ENCODE results near the gene NUDT16L1. TPM values are rescaled to one million over a fixed set of nuclear protein-coding genes. Genes with fewer than 3 reads are reported as not detected.

The NUDT16L1 gene
- total and polyA plus RNA-seq, 5 donors from 2014 or later: 43.7 to 110 (median 88.0) TPM

- peak overlapping the region in 2 of 3 donors; percentile 55 to 71 for H3K27ac Mint-ChIP-seq
- no peak for DNase-seq
- peaks cover 18% of the 10 kb centered on the region for H3K36me3 ChIP-seq (ENCODE audit: control insufficient read depth, insufficient read depth, low read length)
- H3K36me3 Mint-ChIP-seq: no peaks in the 10 kb centered on the region
- no peaks in the 10 kb centered on the region for H3K27me3 Mint-ChIP-seq
- peaks cover 31% of the 10 kb centered on the region for H3K4me1 ChIP-seq (ENCODE audit: control insufficient read depth, insufficient read depth, low read length, poor library complexity, severe bottlenecking)
- H3K27me3 ChIP-seq (ENCODE audit: control insufficient read depth, insufficient read depth, low read length): no peaks in the 10 kb centered on the region
- H3K4me3 ChIP-seq (ENCODE audit: low read depth, low read length): no peak overlapping the region
- peaks cover 0 to 46% (median 14%) of the 10 kb centered on the region in 4 donors for H3K4me1 Mint-ChIP-seq
- H3K9me3 Mint-ChIP-seq: no peaks in the 10 kb centered on the region
- H3K27ac ChIP-seq (ENCODE audit: insufficient read depth, low read length, poor library complexity, severe bottlenecking): peak overlapping the region; percentile 44
- ATAC-seq (ENCODE audit: low read depth in 2 of 2): no peak
- H3K9me3 ChIP-seq (ENCODE audit: control insufficient read depth in 2 of 2, low read length in 2 of 2): no peaks in the 10 kb centered on the region
- H3K4me3 Mint-ChIP-seq: peak overlapping the region in 3 of 4 donors; percentile 35 to 54 (median 35)
These were observed 33.7 kb upstream of the NUDT16L1 start for GRCh38 chr16:4659363-4660353.

GRCh38 chr16:4660454-4661007, 32.8 kb upstream of the NUDT16L1 start:
- ATAC-seq (ENCODE audit: low read depth in 2 of 2): peak; percentile 20 to 41
- peak overlapping the region; percentile 59 for H3K27ac ChIP-seq (ENCODE audit: insufficient read depth, low read length, poor library complexity, severe bottlenecking)
- peaks cover 40% of the 10 kb centered on the region for H3K4me1 ChIP-seq (ENCODE audit: control insufficient read depth, insufficient read depth, low read length, poor library complexity, severe bottlenecking)

DNA sequence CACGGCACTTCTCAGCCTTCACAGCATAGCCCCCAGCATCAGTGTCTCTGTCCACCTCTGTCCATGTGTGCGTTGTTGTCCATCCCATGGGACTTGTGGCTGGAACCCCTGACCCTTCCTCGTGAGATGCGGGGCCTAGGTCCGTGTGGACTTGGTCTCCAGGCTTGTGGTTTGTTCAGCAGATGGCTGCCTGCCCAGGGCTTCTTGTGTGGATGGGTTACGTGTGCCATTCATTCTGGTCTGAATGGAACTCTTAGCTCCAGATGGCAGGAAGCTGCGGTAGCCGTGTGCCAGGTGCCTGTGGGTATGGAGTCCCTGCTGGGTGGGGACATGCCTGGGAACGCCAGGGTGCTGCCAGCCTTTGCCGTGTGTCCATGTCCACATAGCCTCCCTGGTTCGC, 31.7 kb upstream of the NUDT16L1 start:
- Mint-ChIP-seq H3K27me3 (no peaks in the 10 kb centered on the region), H3K4me1 (peaks cover 0 to 62% (median 18%) of the 10 kb centered on the region in 4 donors), H3K36me3 (no peaks in the 10 kb centered on the region), H3K4me3 (no peak overlapping the region), H3K9me3 (no peaks in the 10 kb centered on the region), H3K27ac (peak overlapping the region in 2 of 3 donors; percentile 66 to 71)
- Histone ChIP-seq H3K4me1 (ENCODE audit: control insufficient read depth, insufficient read depth, low read length, poor library complexity, severe bottlenecking) (peaks cover 44% of the 10 kb centered on the region), H3K27ac (ENCODE audit: insufficient read depth, low read length, poor library complexity, severe bottlenecking) (no peak overlapping the region), H3K4me3 (ENCODE audit: low read depth, low read length) (no peak overlapping the region), H3K27me3 (ENCODE audit: control insufficient read depth, insufficient read depth, low read length) (no peaks in the 10 kb centered on the region), H3K36me3 (ENCODE audit: control insufficient read depth, insufficient read depth, low read length) (peaks cover 11% of the 10 kb centered on the region), H3K9me3 (ENCODE audit: control insufficient read depth in 2 of 2, low read length in 2 of 2) (no peaks in the 10 kb centered on the region)
- ATAC-seq (ENCODE audit: low read depth in 2 of 2) (no peak), DNase-seq (no peak)

More at GRCh38 chr16:4660454-4661007, 32.8 kb upstream of the NUDT16L1 start:
- Histone ChIP-seq H3K36me3 (ENCODE audit: control insufficient read depth, insufficient read depth, low read length) (peaks cover 13% of the 10 kb centered on the region), H3K4me3 (ENCODE audit: low read depth, low read length) (no peak overlapping the region), H3K27me3 (ENCODE audit: control insufficient read depth, insufficient read depth, low read length) (no peaks in the 10 kb centered on the region), H3K9me3 (ENCODE audit: control insufficient read depth in 2 of 2, low read length in 2 of 2) (no peaks in the 10 kb centered on the region)
- H3K4me3 Mint-ChIP-seq: peak overlapping the region; percentile 35 to 48 (median 38)
- no peaks in the 10 kb centered on the region for H3K9me3 Mint-ChIP-seq
- DNase-seq: peak in 2 of 3 donors; percentile 53 to 67
- H3K27ac Mint-ChIP-seq: peak overlapping the region; percentile 36 to 71 (median 66)
- no peaks in the 10 kb centered on the region for H3K36me3 Mint-ChIP-seq
- no peaks in the 10 kb centered on the region for H3K27me3 Mint-ChIP-seq
- peaks cover 0 to 54% (median 18%) of the 10 kb centered on the region in 4 donors for H3K4me1 Mint-ChIP-seq

DNA sequence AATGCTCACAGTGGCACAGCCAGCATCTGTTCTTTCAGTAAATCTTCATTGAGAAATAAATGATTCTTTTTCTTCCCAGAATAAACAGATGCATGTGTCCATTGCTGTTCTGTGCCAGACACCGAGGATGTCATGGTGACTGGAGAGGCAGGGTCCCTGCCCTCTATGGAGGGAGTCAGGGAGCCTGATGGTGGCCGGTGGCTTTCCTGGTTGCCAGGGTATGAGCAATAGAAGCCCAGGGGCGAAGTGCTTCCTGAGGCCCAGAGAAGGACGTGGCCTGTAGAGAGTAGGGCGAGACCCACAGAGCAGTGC, 29.9 kb upstream of the NUDT16L1 start:
- H3K36me3 ChIP-seq (ENCODE audit: control insufficient read depth, insufficient read depth, low read length): peaks cover 16% of the 10 kb centered on the region
- Mint-ChIP-seq H3K4me1 (peaks cover 0 to 62% (median 18%) of the 10 kb centered on the region in 4 donors), H3K27me3 (no peaks in the 10 kb centered on the region), H3K36me3 (no peaks in the 10 kb centered on the region), H3K4me3 (peak overlapping the region in 3 of 4 donors; percentile 41 to 69 (median 44)), H3K27ac (peak overlapping the region in 2 of 3 donors; percentile 77 to 92), H3K9me3 (no peaks in the 10 kb centered on the region)
- no peaks in the 10 kb centered on the region for H3K9me3 ChIP-seq (ENCODE audit: control insufficient read depth in 2 of 2, low read length in 2 of 2)
- no peak overlapping the region for H3K27ac ChIP-seq (ENCODE audit: insufficient read depth, low read length, poor library complexity, severe bottlenecking)
- no peaks in the 10 kb centered on the region for H3K27me3 ChIP-seq (ENCODE audit: control insufficient read depth, insufficient read depth, low read length)
- DNase-seq (no peak), ATAC-seq (ENCODE audit: low read depth in 2 of 2) (no peak)
- no peak overlapping the region for H3K4me3 ChIP-seq (ENCODE audit: low read depth, low read length)
- H3K4me1 ChIP-seq (ENCODE audit: control insufficient read depth, insufficient read depth, low read length, poor library complexity, severe bottlenecking): peaks cover 44% of the 10 kb centered on the region

DNA sequence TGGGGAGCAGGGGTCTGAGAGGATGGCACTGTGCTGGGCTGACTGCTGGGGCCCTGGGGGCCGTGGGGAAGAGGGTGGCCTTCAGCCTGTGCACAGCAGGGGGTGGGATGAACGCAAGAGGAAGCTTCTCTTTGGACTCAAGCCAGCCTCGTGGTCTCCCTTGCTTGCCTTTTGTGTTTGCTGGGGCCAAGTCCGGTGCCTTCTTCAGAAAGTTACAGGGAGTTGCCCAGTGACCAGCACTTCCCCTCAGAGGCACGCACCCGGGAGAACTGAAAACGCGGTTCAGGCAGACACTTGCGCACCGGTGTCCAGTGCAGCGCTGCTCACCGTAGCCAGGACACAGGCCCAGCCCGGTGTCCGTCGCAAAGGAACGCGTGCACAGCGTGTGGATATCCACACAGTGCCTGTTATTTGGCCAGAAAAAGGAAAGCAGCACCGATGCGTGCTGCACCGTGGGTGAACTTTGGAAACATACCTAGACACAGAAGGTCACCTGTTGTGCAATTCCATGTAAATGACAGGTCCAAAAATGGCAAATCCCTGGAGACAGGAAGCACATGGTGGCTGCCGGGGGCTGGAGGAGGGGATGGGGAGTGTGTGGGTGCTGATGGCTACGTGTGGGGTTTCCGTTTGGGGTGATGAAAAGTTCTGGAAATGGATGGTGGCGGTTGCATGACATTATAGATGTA, 29.4 kb upstream of the NUDT16L1 start:
- no peak for ATAC-seq (ENCODE audit: low read depth in 2 of 2)
- H3K27me3 ChIP-seq (ENCODE audit: control insufficient read depth, insufficient read depth, low read length): no peaks in the 10 kb centered on the region
- no peak overlapping the region for H3K4me3 ChIP-seq (ENCODE audit: low read depth, low read length)

DNA sequence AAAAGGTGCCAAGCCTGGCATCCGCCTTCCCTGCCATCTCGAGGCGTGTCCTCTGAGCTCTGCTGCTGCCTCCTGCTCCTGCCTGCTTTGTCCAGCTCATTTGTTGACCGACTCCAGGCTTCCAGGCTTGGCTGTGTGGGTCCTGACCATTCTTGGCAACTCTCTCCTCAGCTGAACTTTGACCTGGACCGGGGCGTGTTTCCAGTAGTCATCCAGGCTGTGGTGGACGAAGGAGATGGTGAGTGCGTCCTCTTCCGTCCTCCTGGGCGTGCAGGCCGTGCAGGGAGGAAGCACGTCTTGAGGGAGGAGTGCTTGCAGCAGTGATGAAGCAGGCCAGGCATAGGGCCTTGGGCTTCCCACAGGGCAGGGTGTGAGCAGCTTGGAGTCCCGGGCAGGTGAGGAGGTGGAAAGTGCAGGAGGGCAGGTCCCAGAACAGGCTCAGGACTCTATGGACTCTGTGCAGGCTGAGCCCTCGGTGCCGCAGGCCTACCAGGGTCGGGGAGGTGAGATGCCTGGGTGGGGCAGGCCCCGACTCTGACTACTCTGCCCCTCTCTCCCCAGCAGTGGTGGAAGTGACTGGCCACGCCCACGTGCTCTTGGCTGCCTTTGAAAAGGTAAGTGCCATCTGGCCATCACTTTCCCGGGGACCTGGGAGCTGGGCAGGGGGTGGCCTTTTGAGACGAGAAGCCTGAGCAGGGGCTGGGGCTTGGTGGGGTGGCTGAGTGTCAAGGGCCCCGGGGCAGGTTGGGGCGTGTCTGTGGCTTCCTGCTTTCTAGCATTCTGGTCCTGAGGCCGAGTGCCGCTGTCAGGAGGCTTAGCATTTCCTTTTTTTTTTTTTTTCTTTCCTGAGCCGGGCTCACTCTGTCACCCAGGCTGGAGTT, 28.6 kb upstream of the NUDT16L1 start:
- H3K4me1 Mint-ChIP-seq: peaks cover 0 to 53% (median 18%) of the 10 kb centered on the region in 4 donors
- no peaks in the 10 kb centered on the region for H3K27me3 ChIP-seq (ENCODE audit: control insufficient read depth, insufficient read depth, low read length)
- H3K4me3 Mint-ChIP-seq: peak overlapping the region; percentile 66 to 82 (median 71)
- peak; percentile 78 to 83 for ATAC-seq (ENCODE audit: low read depth in 2 of 2)
- H3K9me3 Mint-ChIP-seq: no peaks in the 10 kb centered on the region
- H3K9me3 ChIP-seq (ENCODE audit: control insufficient read depth in 2 of 2, low read length in 2 of 2): no peaks in the 10 kb centered on the region
- peaks cover 29% of the 10 kb centered on the region for H3K36me3 ChIP-seq (ENCODE audit: control insufficient read depth, insufficient read depth, low read length)
- H3K27ac ChIP-seq (ENCODE audit: insufficient read depth, low read length, poor library complexity, severe bottlenecking): peak overlapping the region; percentile 70
- peaks cover 42% of the 10 kb centered on the region for H3K4me1 ChIP-seq (ENCODE audit: control insufficient read depth, insufficient read depth, low read length, poor library complexity, severe bottlenecking)
- peaks cover 4% of the 10 kb centered on the region for H3K36me3 Mint-ChIP-seq
- H3K27me3 Mint-ChIP-seq: no peaks in the 10 kb centered on the region
- H3K4me3 ChIP-seq (ENCODE audit: low read depth, low read length): no peak overlapping the region
- peak; percentile 19 to 83 (median 49) for DNase-seq
- peak overlapping the region; percentile 75 to 92 (median 90) for H3K27ac Mint-ChIP-seq

More for the DNA sequence above, 29.4 kb upstream of the NUDT16L1 start:
- no peak overlapping the region for H3K27ac ChIP-seq (ENCODE audit: insufficient read depth, low read length, poor library complexity, severe bottlenecking)
- Mint-ChIP-seq H3K36me3 (no peaks in the 10 kb centered on the region), H3K4me3 (peak overlapping the region in 3 of 4 donors; percentile 44 to 70 (median 66)), H3K4me1 (peaks cover 0 to 58% (median 18%) of the 10 kb centered on the region in 4 donors), H3K9me3 (no peaks in the 10 kb centered on the region), H3K27me3 (no peaks in the 10 kb centered on the region), H3K27ac (peak overlapping the region; percentile 75 to 92 (median 77))
- H3K36me3 ChIP-seq (ENCODE audit: control insufficient read depth, insufficient read depth, low read length): peaks cover 21% of the 10 kb centered on the region
- H3K4me1 ChIP-seq (ENCODE audit: control insufficient read depth, insufficient read depth, low read length, poor library complexity, severe bottlenecking): peaks cover 44% of the 10 kb centered on the region
- no peaks in the 10 kb centered on the region for H3K9me3 ChIP-seq (ENCODE audit: control insufficient read depth in 2 of 2, low read length in 2 of 2)
- no peak for DNase-seq
